HG02870 (cell line): ENCODE data around the gene MLIP.
"Not testable (repeated sequence)": the region's sequence is repeated elsewhere in the genome, so short reads cannot be mapped to it uniquely, and the experiment has no call there.

Experiments
- ATAC-seq: cut with Tn5 transposase; IDR thresholded peaks from one replicate; pipeline ENCODE4 v1.9.1; 2021; ENCODE audit warnings: mild to moderate bottlenecking, moderate library complexity; ENCODE audit not compliant: unreplicated experiment

Gene MLIP

DNA sequence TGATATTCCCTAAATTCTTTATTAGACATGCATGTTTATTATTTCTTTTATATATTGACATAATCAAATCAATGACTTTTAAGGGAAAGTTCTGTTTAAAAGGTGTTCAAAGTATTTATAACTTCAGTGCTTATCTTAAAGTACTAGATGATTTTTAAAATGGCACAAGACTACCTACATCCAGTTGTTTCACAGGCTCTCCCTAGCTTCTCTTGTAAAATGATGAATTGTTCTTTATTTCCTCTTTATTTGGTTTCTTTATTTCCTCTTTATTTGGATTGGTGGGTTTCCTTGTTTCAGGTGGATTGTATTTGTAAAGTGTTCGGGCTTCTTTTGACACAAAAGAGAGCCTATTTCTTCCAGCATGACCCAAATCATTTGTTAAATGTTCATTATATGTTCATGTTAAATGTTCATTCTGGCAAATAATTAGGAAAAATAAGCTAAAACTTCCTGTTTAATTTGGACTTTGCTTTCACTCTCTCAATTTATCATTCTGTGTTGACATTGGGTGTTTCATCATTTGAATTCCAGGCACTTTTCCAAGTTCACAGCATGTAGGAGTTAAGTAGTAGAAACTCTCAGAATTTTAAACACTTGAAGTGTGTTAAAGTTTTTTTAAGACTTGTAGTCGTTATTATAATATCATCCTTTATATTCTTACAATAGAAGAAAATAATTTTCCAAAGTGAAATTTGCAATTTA, 24.6 kb downstream of the MLIP start:
- no peak for ATAC-seq

DNA sequence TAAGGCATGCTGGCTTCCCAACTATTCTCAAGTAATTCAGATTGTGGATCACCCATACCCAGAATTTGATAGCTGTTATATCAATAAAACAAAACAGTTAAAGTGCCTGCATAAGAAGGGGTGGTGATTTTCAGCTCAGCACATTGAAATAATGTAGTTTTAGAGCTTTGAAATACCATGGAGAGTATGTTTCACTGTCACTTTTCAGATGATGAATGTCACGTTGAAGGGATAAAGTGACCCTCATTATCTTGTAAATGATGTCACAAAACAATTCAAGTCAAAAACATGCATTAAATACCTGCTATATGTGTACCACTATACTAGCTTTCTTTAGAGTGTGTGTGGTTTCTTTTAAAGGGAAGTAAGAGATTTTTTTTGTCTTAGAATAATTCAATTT, 27.6 kb downstream of the MLIP start:
- ATAC-seq = no peak

DNA sequence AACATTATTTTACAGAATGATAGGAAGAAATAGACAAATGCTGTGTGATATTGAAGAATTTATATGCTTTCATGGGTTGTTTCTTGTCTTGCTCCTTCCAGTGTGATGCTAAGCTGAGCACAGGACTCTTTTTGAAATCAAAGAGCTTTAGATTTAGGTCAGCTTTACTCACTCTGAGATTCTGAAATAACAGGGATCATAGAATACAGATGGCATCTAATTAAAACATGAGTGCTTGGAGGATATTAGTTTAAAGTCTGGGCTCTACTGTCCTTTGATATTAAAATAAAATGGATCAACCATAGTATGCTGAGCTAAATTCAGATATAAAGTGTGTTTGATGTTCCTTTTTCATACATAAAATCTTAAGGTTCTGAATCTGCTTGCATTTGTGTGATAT, 29.6 kb downstream of the MLIP start:
- no peak for ATAC-seq

DNA sequence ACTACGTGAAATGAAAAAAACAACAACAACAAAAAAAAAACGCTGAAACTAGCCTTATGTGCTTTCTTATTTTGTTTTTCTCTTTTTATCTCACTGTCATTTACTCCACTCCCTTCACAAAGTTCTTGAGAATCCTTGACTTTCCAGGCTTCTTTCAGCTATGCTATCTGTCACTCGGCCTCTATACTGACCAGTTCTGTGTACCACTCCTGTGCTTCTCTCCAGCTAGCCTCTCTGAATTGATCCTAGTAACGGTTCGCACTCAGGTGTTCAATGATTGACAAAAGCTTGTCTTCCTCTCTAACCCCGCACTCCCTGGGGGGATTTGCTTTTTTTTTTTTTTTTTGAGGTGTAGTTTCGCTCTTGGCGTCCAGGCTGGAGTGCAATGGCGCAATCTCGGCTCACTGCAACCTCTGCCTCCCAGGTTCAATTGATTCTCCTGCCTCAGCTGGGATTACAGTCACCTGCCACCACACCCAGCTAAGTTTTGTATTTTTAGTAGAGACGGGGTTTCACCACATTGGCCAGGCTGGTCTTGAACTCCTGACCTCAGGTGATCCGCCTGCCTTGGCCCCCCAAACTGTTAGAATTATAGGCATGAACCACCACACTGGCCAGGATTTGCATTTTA, 31.8 kb downstream of the MLIP start:
- no peak for ATAC-seq

DNA sequence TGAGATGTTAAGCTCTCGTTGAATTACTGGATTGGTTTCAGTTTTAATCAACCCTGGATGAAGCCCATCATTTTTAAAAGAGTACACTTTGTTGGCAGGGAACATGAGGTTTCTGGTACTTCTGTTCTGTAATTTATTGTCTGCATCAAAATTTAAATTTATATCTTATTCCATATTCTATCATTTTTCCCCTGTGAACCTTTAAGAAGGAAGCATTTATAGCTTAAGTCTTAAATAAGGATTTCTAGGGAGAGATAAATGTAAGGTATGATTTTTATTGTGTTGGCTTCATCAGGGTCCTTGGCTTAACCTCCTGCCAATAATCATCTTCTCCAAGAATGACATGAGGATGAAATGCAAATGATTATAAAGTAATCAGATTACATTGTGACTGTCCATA, 40.6 kb downstream of the MLIP start:
- ATAC-seq = no peak

DNA sequence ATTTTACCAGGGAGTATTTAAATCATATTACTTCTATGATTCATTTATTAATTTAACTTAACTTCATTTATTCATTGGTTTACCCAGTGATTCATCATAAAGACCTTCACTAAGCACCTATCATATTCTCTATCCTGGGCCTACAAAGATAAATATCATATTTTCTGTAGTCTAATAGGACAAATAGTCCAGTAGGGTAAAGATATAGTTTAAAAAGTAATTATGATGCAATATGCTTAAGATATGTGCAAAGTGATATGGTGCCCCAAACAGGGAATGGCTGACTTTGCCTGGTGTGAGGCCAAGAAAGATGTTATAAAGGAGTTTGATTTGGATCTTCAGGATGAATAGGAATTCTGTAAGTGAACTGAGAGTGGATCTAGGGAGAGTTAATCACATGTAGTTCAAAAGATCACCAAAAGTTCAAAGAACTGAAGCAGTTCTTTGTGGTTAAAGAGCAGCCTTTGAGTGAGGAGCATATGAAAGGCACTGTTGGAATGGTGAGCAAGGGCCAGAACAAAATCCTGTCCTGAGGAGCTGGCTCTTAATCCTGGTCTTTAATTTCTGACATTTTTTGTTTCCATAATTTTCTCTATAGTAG, 45.5 kb downstream of the MLIP start:
- ATAC-seq = no peak

DNA sequence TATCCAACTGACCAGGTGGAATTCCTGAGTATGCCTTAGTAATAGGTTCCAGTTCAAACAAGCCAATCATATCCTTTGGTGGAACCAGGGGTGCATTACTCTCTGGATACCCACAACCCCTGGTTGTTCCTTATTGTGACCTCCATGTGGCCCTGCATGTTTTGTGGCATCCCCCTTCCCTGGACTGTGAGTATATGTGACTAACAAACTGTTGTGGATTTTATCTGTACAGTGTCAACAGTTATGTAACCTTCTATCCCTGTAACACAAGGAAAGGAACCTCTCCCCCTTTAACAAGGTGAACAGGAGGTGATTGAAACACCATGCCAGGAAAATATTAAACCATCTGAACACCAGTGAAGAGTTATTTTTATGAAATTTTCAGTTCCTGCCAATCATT, 46.2 kb downstream of the MLIP start:
- ATAC-seq = no peak

DNA sequence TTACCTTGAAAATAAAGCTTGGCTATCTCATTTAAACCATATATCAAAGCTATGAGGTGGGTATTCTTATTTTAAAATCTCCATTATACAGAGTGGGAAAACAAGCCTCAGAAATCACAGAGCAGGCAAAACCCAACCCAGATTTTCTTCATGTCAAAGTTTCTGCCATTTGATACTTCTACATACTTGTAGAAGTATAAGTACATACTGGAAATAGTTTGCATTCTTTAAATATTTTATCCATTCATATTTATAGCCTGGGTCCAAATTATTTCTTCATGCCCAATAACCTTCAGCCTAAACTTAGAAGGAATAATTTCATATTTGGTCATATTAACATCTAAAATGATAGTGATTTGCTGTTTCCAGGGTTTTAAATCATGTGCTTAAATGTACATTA, 61.8 kb downstream of the MLIP start:
- no peak for ATAC-seq

DNA sequence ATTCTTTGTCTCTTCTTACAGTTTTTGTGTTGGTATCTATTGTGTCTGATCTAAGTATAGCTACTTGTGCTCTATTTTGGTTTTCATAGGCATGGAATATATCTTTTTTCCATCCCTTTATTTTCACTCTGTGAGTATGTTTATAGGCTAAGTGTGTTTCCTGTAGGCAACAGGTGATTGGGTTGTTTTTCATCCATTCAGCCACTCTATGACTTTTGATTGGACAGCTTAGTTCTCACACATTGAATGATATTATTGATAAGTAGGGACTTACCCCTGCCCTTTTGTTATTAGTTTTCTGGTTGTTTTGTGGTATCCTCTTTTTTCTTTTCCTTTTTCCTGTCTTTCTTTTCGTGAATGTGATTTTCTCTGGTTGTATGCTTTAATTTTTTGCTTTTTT, 67.9 kb downstream of the MLIP start:
- no peak for ATAC-seq

DNA sequence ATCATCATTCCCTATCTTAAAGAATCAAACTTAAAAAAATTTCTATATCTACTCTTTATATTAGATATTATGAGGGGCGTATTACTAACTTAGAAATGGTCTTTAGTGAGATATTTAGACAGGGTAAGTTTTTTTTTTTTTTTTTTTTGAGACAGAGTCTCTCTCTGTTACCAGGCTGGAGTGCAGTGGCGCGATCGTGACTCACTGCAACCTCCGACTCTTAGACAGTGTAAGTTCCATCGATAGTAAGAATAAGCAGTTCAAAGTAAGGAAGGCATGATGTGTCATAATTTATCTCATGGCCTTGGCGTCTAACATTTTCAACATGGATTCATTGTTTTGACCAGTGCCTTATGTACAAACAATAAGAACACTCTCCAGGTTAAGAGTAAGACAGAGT, 72.4 kb downstream of the MLIP start:
- no peak for ATAC-seq

DNA sequence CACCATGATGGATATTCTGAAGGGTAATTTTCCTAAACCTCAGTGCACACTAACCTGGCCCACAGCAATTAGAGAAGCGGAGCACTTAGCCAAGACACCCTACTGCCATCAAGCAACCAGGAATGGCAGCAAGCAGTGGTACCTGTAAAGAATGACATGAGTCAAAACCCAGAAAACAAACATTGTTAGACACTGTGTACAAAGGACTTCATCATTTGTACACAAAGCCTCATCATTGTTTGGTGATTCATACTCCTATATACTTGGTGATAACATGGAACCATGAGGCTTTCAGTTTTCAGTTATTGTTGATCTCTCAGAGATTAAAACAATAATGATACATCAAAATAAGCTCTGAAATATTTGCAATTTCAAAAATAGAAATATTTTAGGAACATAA, 74.6 kb downstream of the MLIP start:
- ATAC-seq = no peak

DNA sequence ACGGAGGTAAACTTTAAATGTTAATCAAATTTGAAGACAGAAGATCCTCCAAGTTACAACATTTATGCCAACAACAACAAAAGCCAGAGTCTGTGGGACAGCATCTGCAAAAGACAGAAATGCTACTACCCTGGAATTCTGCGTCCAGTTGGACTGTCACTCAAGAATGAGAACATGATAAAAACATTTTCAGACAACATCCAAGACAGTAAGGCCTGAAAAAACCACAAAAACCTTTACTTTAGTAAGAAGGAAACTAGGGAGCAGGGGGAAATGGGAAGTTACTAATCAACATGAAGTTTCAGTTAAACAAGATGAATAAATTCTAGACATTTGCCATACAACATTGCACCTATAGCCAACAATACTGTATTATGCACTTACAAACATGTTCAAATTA, 77.6 kb downstream of the MLIP start:
- ATAC-seq = no peak

DNA sequence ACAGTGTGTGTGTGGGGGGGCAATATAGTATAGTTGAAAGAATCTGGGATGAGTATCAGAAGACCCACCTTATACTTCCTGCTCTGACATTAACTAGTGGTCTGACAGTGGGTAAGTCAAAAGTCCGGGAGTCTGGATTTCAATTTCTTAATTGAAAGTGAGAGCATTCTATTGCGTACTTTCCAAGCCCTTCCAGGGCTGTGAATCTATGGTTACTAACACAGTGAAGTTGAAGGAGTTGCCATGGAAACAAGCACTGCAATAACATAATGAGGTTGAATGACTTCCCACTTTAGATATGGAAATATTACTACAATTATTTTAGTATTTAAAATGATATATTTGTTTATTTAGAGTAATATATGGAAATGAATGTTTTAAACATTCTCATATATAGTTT, 80.2 kb downstream of the MLIP start:
- ATAC-seq = no peak

DNA sequence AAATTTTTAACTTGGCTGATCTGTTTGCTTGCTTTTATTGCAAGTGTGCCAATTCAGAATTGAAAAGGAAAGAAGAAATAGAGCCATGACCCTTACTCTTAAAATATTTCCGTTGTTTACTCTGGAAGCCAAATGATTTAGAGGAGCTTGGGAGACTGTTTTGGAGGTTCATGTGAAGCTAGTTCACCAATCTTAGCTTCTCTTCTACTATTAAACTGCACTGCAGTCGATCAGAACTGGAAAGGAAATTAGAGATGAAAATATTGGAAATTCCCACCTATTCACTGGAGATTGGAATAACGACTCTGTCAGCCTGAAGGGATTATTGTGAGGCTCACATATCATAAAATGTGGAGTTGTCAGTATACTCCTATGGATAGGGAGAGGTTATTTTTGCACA, 81.8 kb downstream of the MLIP start:
- no peak for ATAC-seq

DNA sequence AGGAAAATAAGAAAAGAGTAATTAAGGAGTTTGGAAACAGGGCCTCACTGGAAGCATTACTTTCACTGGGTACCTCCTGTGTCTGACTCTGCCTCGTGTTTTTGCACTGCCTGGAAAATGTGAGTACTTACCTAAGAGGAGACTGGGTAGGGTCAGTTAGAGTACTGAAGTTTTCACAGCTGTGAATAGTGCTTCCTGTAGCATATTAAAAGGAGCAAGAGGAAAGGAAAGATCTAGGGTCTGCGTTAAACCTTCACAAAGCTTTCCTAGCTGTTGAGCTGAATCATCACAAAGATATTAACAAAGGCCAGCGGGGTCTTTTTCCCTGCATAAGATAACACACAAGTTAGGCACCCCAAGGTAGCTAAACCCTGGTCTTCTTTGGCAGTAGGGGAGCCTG, 82.3 kb downstream of the MLIP start:
- no peak for ATAC-seq

DNA sequence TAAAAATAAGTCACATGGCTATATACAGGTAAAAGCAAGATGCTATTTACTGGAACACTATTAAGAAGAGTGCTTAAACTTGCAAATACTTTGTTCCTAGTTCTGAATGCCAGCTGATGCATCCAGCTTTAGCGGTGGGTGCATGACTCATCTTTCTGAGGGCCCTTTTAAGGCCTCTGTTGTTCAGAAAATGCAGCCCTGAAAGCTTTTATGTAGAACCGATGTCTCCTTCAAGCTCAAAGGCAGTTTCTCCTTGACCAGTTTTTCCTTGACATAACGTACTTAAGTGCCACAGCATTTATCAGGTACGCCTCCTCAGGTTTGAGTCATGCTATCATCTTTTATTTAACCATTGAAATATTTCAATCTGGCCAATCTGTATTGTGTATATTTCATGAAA, 82.8 kb downstream of the MLIP start:
- no peak for ATAC-seq

DNA sequence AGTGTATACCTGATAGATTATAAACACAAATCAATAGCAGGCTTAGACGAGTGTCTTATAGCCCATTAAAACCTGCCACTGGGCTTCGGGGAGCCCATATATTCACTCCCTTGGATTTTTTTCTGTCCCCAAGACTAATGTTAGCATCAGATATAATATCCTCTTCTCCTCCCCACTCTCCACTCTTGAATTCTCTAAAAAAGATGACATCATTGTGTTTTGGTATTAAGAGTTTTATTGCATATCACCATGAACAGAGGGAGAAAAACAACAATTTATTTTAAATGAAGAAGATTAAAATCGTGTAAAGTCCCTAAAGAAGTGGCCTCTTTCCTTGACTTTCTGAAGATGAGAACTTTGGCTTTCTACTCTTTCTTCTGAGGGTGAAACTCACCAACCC, 84.4 kb downstream of the MLIP start:
- no peak for ATAC-seq

DNA sequence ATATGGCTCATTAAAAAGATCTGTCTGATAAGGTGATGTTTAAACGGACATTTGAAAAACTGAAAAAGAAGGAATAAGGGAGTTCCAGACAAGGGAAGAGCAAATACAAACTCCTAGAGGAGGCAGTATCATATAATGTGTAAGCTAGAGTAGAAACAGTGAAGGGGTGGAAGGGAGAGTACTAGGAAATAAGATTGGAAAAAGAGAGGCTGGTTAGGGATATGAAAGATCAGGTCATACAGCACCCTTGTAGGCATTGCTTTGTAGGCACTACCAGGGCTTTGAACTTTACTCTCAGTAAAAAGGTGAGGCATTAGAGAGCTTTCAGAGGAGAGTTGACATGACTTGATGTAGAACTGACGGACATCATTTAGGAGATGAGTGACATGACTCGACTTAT, 85.7 kb downstream of the MLIP start:
- ATAC-seq = no peak

DNA sequence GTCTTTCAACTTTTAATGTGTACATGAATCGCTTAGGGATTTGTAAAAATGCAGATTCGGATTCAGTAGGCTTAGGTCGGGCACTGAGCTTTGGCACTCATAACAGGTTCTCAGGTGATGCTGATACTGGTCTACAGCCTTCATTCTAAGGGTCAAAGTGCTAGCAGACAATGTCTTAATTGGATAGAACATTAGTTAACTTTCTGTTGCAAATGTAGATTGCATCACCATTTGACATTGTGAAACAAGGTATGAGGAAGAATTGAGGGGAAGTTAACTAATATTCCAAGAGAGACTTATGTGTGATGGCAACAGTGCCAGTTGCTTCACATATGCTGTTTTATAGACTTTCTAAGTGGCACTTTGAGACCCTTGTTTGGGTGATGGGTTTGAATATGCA, 86.9 kb downstream of the MLIP start:
- no peak for ATAC-seq

DNA sequence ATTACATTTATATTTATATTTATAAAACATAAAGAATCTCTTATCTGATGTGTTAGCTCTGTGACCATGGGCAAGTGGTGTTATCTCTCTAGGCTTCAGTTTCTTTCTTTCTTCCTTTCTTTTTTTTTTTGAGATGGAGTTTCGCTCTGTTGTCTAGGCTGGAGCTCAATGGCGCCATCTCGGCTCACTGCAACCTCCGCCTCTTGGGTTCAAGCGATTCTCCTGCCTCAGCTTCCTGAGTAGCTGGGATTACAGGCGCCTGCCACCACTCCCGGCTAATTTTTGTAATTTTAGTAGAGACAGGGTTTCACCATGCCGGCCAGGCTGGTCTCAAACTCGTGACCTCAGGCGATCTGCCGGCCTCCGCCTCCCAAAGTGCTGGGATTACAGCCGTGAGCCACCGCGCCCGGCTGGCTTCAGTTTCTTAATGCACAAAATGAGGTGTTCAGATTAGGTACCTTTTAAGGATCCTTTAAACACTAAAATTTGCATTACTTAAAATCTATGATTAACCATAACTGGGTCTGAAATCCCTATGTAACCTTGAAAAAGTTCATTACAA, 92.3 kb downstream of the MLIP start:
- not testable (repeated sequence) for ATAC-seq

DNA sequence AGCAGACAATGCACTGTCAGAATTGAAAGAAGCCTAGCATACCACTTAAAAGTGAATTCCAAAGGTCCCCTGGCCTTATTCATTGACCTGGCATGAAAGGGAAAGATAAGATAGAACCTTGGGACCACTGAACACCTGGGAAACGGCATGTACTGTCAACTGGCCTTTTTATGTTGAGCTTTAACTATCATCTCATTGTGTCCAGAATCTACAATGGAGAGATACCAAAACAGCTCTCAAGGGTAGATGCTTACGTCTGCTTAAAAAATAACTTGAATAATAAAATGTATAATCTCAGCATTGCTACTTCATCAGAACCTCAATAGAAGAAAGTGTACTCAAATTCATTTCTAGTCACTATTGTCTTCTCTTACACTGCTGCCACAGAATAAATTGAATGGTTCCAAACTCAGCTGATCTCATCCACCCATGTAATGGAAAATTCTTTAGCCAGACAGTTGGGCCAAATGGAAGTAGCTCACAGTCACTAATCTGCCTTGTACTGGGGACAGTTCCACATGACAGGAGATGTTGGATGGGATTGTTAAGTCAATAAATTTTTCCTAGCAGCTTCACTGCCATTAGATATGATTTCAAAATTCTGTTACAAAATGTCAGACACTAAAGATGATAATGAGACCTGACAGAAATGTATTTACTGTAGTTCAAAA, 93.8 kb downstream of the MLIP start:
- no peak for ATAC-seq

DNA sequence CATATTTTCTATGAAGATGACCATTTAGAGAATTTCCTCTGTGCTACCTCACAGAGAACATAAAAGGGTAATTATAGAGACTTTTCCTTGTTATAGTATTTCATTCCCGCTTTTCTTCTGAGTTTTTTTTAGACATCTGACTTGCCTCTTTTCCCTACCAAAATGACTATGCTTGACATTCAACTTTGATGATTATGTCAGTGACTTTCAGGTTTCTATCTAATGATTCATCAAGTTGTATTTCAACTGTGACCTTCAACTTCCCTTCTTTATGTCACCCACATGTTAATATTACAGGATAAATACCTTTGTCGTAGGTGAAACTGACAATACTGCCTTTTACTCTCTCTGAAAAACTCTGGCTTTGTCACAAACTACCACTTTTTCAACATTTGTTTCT, 95.3 kb downstream of the MLIP start:
- ATAC-seq = no peak
